Activated CD4-positive, alpha-beta memory T cell treated with anti-CD3 and anti-CD28 coated beads for 36 hours (primary cell): ENCODE data around the gene FXYD6. TPM values are rescaled to one million over a fixed set of nuclear protein-coding genes. Genes with fewer than 3 reads are reported as not detected.

Source experiments
- CTCF ChIA-PET: fragments of 350-600 bp; sonication (Branson Sonifier 250); formaldehyde crosslinking; loops from one replicate; lab custom pipeline; 2021; ENCODE audit warnings: antibody characterized with exemption, inconsistent platforms; lab: Charles Lee
- POLR2A ChIA-PET: fragments of 350-600 bp; sonication (Branson Sonifier 250); formaldehyde crosslinking; loops from one replicate; lab custom pipeline; 2021; ENCODE audit warnings: antibody characterized with exemption; lab: Charles Lee
- DNase-seq: peaks from one replicate; pipeline ENCODE4 v3.0.0-alpha.2; 2020
- H3K27ac Mint-ChIP-seq: one replicate; pipeline ENCODE4 v1.8.0; 2021; ENCODE audit warnings: mixed read lengths
- H3K27me3 Mint-ChIP-seq: one replicate; pipeline ENCODE4 v1.8.0; 2021; ENCODE audit warnings: mixed read lengths
- H3K36me3 Mint-ChIP-seq: one replicate; pipeline ENCODE4 v1.8.0; 2021; ENCODE audit warnings: mixed read lengths
- H3K4me1 Mint-ChIP-seq: one replicate; pipeline ENCODE4 v1.8.0; 2021; ENCODE audit warnings: low read depth, mixed read lengths
- H3K4me3 Mint-ChIP-seq: one replicate; pipeline ENCODE4 v1.8.0; 2021; ENCODE audit warnings: mild to moderate bottlenecking, mixed read lengths
- H3K9me3 Mint-ChIP-seq: one replicate; pipeline ENCODE4 v1.8.0; 2021; ENCODE audit warnings: mixed read lengths
- intact Hi-C: fragments of 100-400 bp; cut with micrococcal nuclease; formaldehyde crosslinking; loops from one replicate; pipeline ENCODE4 v1.15.1; 2023
- total RNA-seq, 2 experiments: library from RNA; stranded (reverse); gene quantifications; one replicate each; pipeline ENCODE4 v1.2.3, GENCODE V29; 2021

FXYD6 gene
- total RNA-seq, 2 experiments from 2014 or later: 0.26 to 0.61 TPM

DNA sequence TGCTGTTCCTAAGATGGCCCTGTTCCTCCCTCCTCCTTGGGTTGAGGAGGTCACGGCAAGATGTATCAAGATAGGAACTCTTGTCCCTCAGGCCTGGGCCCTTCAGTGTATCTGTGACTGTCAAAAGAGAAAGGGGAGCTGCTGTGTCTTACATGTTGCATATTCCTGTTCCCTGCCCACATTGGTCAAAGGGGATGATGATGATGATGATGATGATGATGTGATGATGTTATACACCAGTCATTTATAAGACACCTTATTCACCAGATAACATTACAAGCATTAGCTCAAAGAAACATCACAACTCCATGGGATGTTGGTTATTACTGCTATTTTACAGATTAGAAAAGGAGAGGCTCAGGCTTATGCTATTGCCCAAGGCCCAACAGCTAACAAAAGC, 13.7 kb downstream of the FXYD6 start:
- intact Hi-C loops: no loop called here
- CTCF ChIA-PET: no interaction called here
- no peak overlapping the region for H3K27ac Mint-ChIP-seq

DNA sequence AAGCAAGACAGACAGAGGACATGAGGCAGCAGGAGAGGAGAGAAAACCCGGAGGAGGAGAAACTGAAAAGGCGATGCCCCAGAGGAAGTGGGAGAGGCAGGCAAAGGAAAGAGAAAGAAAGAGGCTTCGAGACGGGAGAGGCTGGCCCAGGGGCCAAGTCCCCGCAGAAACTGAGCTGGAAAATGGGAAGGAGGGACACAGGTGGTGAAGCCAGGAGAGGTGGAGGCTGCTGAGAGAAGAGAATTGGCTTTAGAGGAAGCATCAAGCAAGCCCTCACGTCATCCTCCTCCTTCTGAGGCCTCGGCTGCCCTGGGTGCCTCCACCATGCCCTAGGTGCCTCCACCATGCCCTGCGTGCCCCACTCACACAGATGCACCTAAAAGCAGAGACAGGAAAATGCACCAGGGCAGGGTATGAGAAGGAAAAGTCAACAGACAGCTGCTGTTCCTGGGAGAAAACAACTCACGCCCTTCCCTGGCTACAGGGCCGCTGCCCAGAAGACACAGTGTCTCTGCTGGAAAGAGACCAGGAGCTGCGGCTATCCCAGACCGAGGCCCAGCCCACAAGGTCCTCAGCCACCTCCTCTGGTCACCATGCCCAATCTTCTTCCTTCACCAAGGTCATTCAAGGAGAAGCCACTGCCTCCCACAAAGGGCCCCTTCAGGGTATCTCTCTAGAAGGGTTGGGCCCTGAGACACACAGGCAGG, 14.3 kb downstream of the FXYD6 start:
- no peaks in the 10 kb centered on the region for H3K36me3 Mint-ChIP-seq
- no peak overlapping the region for H3K4me3 Mint-ChIP-seq
- H3K4me1 Mint-ChIP-seq: no peaks in the 10 kb centered on the region
- peaks cover 2% of the 10 kb centered on the region for H3K27me3 Mint-ChIP-seq
- no peak for DNase-seq
- ChIA-PET POLR2A (no interaction called here), CTCF (no interaction called here)
- H3K9me3 Mint-ChIP-seq: no peaks in the 10 kb centered on the region
- H3K27ac Mint-ChIP-seq: no peak overlapping the region
- intact Hi-C loops: no loop called here

More for the DNA sequence above, 13.7 kb downstream of the FXYD6 start:
- POLR2A ChIA-PET: no interaction called here
- Mint-ChIP-seq H3K9me3 (no peaks in the 10 kb centered on the region), H3K27me3 (peaks cover 2% of the 10 kb centered on the region), H3K4me1 (no peaks in the 10 kb centered on the region), H3K36me3 (no peaks in the 10 kb centered on the region), H3K4me3 (no peak overlapping the region)
- no peak for DNase-seq

DNA sequence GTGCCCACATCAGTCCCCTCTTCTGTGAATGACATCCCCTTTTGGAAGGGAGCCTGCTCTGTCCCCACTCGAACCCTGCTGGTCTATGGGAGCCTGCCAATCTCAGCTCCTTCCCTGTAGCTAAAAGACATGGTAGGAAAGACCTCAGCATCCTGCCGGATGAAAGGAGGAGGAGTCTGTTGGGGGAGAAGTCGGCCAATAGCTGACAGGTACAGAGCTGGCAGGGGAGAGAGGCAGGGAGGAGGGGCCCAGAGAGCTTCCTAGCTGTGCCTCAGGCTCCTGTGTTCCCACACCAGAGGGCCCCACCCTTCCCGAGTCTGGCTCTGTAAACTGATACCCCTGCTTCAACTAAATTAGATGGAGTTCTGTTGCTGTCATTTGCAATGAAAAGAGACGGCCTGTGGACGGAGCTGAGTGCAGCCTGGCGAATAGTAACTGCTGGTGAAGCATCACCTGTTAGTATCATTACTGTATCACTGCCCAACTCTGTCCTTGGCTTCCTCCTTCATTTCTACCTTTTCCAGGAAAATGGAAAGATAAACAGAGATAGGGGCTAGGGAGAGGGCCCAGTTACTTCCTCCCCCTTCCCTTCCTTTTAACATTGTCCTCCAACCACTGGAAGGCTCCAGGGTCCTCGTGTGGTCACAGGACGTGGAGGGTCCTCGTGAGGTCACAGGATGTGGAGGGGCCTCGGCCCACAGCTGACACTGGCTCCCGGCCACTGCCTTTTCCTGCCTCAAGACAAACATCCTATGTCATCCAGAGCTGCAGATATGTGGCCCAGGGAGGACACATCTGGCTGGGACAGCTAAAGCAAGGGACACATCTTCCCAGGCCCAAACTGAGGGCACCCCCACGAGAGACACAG, 15.1 kb downstream of the FXYD6 start:
- Mint-ChIP-seq H3K4me1 (no peaks in the 10 kb centered on the region), H3K4me3 (no peak overlapping the region), H3K36me3 (no peaks in the 10 kb centered on the region), H3K27ac (no peak overlapping the region), H3K9me3 (no peaks in the 10 kb centered on the region), H3K27me3 (peaks cover 4% of the 10 kb centered on the region)
- POLR2A ChIA-PET: no interaction called here
- no peak for DNase-seq
- CTCF ChIA-PET: interaction anchor here (1.5 kb wide), 1 partner anchor 18 kb away, joined by 3 read pairs; no protein-coding TSS in a partner anchor
- intact Hi-C loops: no loop called here

DNA sequence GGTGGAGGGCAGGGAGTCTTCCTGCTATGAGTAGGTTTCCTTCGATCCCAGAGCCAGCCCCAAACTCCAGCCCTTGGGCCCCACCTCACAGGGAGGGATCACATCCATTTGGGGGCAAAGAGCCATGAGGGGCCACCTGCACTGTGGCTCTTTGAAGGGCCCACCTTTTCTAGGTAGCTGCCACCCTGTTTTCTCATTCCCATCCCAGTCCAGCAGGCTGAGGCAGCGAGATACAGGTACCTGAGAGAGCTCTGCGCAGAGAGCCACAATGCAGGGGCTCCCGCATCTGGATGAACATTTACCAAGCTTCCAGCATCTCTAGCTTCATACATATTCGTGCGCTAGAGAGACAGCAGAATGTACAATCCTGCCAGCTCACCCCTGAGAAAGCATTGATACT, 16.3 kb downstream of the FXYD6 start:
- intact Hi-C loops: no loop called here
- DNase-seq: no peak
- Mint-ChIP-seq H3K36me3 (no peaks in the 10 kb centered on the region), H3K9me3 (no peaks in the 10 kb centered on the region), H3K4me3 (no peak overlapping the region), H3K27ac (no peak overlapping the region), H3K27me3 (peaks cover 4% of the 10 kb centered on the region), H3K4me1 (no peaks in the 10 kb centered on the region)
- ChIA-PET POLR2A (no interaction called here), CTCF (interaction anchor here (1.2 to 1.5 kb wide), 3 partner anchors 16 to 53 kb away, joined by 3 to 5 read pairs (median 3); no protein-coding TSS in a partner anchor)

DNA sequence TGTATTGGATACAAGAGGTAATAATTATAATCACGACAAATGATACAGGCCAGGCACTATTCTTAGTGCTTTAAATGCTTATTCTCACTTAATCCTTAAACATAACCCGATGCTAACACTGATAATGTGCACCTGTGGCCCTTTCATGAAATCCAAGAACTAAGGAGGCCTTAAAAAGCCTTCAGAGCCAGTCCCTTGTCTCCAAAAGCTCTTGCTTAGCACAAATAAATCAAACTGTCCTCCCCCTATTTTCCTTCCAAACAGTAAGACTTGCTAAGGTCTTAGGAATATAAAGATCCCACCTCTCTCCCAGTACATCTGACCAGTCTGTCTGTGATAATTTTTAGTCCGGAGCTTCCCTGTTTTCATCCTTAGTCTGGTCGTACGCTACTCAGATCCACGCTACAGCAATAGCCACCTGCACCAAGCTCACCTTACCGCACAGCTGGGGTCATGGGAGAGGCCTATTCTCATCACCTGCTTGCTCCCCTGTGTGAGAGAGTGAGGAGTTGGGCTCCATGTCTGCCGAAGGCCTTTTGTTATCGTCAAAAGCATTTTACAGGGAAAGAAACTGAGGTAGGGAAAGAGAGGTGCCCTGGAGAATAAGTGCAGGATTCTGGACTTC, 16.9 kb downstream of the FXYD6 start:
- no peak for DNase-seq
- ChIA-PET CTCF (interaction anchor here (1.2 to 1.4 kb wide), 2 partner anchors 15 to 52 kb away, joined by 3 to 5 read pairs; no protein-coding TSS in a partner anchor), POLR2A (no interaction called here)
- intact Hi-C loops: no loop called here
- H3K4me3 Mint-ChIP-seq: no peak overlapping the region
- H3K9me3 Mint-ChIP-seq: no peaks in the 10 kb centered on the region
- peaks cover 4% of the 10 kb centered on the region for H3K27me3 Mint-ChIP-seq
- no peaks in the 10 kb centered on the region for H3K4me1 Mint-ChIP-seq
- H3K27ac Mint-ChIP-seq: no peak overlapping the region
- H3K36me3 Mint-ChIP-seq: no peaks in the 10 kb centered on the region

DNA sequence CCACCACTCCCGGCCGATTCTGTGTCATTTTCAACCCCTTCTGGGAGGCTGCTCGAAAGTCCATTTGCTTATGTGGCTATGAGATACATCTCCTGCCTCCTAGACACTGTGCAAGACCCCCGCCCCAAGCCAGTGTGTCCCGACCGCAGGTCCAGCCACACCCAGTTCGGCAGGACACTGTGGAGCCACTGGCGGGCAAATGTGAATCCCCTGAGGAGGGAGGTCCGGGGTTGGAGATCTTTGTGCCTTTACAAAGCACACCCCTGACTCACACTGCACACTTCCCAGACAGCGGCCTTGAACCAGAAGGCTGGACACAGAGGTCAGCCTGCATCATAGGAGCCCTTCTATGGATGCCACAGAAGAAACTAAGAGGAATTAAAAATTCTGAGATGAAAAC, 17.4 kb downstream of the FXYD6 start:
- H3K4me1 Mint-ChIP-seq: no peaks in the 10 kb centered on the region
- H3K9me3 Mint-ChIP-seq: no peaks in the 10 kb centered on the region
- H3K4me3 Mint-ChIP-seq: no peak overlapping the region
- no peak overlapping the region for H3K27ac Mint-ChIP-seq
- POLR2A ChIA-PET: no interaction called here
- no peaks in the 10 kb centered on the region for H3K36me3 Mint-ChIP-seq
- CTCF ChIA-PET: interaction anchor here (1.4 kb wide), 1 partner anchor 52 kb away, joined by 5 read pairs; no protein-coding TSS in a partner anchor
- H3K27me3 Mint-ChIP-seq: peaks cover 4% of the 10 kb centered on the region
- DNase-seq: no peak
- intact Hi-C loops: no loop called here

DNA sequence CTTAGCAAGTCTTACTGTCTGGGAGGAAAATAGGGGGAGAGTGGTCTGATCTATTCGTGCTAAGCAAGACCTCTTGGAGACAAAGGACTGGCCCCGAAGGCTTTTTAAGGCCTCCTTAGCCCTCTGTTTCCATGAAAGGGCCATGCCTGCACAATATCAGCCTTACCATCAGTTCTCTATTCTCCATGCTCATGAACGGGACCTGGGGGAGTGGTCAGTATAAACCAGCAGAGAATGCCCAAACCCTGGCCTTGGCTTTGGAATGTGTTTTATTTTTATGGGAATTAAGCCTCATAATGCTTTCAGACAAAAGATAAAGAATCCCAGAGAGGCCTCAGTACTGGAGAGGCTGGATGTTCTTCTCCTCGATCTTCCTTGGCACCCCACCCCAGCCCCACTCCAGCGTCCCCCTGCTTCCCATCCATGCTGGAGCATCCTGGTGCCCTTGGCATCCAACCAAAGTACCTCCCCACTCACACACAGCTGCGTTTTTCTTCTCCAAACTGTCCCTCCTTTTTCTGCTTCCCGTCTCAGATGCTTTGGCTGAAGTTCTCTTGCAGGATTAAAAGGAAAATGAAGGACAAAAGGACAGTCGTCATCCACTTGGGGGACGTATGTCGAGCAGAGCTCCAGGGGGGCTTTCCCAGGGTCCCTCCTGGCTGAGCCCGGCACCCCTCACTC, 18.6 kb downstream of the FXYD6 start:
- ChIA-PET POLR2A (no interaction called here), CTCF (no interaction called here)
- H3K4me3 Mint-ChIP-seq: no peak overlapping the region
- DNase-seq: no peak
- H3K36me3 Mint-ChIP-seq: peaks cover 2% of the 10 kb centered on the region
- peaks cover 11% of the 10 kb centered on the region for H3K9me3 Mint-ChIP-seq
- intact Hi-C loops: no loop called here
- H3K4me1 Mint-ChIP-seq: peaks cover 2% of the 10 kb centered on the region
- H3K27ac Mint-ChIP-seq: no peak overlapping the region
- H3K27me3 Mint-ChIP-seq: peaks cover 4% of the 10 kb centered on the region

DNA sequence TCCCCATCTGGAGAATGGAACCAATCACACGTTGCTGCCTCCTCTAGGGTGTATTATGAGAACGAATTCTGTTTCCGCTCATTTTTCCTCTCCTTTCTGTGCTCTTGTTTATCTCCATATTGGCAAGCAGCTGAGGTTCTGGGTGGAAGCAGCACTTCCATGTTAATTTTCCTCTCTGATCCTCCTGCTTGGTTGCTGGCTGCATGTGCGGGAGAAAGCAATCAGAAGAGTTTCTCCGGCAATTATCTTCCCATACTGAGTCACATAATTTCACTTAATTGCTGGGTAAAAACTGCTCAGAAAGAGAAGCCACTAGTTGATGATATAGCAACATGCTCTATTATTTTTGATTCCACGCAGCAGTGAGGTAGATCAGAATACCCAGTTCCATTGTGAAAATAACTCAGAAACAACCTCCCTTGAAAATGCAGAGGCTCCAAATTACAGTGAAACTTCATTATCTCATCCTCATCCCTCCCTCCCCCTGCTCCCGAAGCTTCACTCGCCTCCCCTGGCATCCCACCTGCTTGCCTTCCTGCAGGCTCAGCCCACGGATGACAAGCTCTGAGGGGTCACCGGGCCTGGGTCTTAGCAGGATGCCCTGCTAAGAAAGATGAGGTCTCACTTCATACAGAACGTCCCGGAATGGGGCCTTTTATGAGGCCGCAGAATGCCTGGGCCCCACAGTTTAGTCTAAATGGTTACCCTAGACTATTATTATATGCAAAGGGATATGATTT, 20.4 kb downstream of the FXYD6 start:
- DNase-seq: no peak
- POLR2A ChIA-PET: no interaction called here
- peaks cover 2% of the 10 kb centered on the region for H3K4me1 Mint-ChIP-seq
- H3K9me3 Mint-ChIP-seq: peaks cover 19% of the 10 kb centered on the region
- intact Hi-C loops: no loop called here
- no peak overlapping the region for H3K27ac Mint-ChIP-seq
- peaks cover 7% of the 10 kb centered on the region for H3K27me3 Mint-ChIP-seq
- CTCF ChIA-PET: no interaction called here
- H3K36me3 Mint-ChIP-seq: peaks cover 2% of the 10 kb centered on the region
- H3K4me3 Mint-ChIP-seq: no peak overlapping the region

DNA sequence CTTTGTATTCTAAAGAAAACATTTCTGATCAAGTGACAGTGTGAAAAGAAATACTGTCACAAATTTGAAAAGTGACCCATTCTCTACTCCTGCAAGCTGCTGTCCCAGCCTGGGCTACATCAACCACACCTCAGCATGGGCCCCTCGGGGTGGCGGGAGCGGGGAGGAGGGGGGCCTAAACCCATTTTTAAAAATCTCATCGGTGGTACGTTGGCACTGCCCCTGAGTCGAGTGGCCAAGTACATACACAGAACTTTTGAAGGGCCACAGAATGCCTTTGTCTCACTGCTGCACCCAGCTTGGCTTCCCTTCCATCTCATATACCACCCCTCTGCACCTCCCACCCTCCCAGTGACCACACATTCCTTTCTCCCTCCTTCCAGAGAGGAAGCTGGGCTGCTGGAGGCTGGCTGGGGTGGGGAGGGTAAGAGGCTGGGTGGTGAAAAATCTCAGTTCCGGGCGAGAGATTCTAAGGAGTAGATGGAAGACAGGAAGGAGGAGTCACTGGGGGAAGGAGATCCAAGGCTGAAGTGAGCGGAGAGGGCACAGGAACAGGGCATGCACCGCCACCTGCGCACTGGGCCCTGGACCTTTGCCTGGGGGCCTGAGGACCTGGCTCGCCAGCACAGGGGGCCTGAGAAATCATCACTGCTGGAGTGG, 21.1 kb downstream of the FXYD6 start:
- Mint-ChIP-seq H3K27me3 (peaks cover 6% of the 10 kb centered on the region), H3K36me3 (peaks cover 2% of the 10 kb centered on the region), H3K27ac (no peak overlapping the region), H3K9me3 (peaks cover 19% of the 10 kb centered on the region), H3K4me1 (peaks cover 2% of the 10 kb centered on the region), H3K4me3 (no peak overlapping the region)
- POLR2A ChIA-PET: no interaction called here
- DNase-seq: no peak
- intact Hi-C loops: no loop called here
- CTCF ChIA-PET: interaction anchor here (0.8 to 0.9 kb wide), 2 partner anchors 198 to 429 kb away, joined by 3 to 4 read pairs; no protein-coding TSS in a partner anchor

DNA sequence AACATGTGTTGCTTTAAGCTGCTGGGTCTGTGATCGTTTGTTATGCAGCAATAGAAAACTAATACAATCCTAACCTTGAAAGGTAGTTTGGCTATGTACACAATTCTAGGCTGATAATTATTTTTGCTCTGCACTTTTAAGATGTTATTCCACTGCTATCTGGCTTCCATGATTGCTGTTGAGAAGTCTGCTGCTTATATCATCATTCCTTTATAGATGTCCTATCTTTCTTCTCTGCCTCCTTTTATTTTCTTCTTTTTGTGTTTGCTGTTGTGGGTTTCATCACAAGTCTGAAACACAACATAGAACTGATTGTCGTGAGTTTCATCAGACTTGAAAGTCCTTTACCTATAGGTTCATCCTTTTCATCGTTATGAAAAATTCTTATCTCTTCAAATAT, 24.1 kb downstream of the FXYD6 start:
- DNase-seq: no peak
- Mint-ChIP-seq H3K27me3 (peaks cover 6% of the 10 kb centered on the region), H3K27ac (no peak overlapping the region), H3K9me3 (peaks cover 19% of the 10 kb centered on the region), H3K4me3 (no peak overlapping the region), H3K4me1 (peaks cover 9% of the 10 kb centered on the region), H3K36me3 (peaks cover 2% of the 10 kb centered on the region)
- ChIA-PET CTCF (interaction anchor here (1.4 to 2.5 kb wide), 5 partner anchors 8 to 201 kb away, joined by 3 to 9 read pairs (median 6); no protein-coding TSS in a partner anchor), POLR2A (no interaction called here)
- intact Hi-C loops: no loop called here

DNA sequence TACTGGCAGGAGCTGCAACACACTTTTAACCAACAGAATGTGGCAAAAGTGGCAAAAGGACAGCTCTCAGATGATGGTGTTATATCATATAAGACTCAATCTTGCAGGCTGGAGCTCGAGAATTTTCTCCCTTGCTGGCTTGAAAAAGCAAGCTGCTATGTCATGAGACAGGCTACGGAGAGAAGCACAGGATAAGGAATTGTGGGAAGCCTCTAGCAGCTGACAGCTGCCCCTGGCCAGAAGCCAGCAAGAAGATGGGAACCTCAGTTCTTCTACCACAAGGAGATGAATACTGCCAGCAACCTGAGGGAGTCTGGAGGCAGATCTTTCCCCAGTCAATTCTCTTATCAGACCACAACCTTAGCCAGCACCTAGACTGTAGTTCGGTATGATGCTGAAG, 24.6 kb downstream of the FXYD6 start:
- POLR2A ChIA-PET: no interaction called here
- no peak for DNase-seq
- H3K9me3 Mint-ChIP-seq: peaks cover 19% of the 10 kb centered on the region
- H3K27ac Mint-ChIP-seq: no peak overlapping the region
- H3K36me3 Mint-ChIP-seq: peaks cover 2% of the 10 kb centered on the region
- H3K27me3 Mint-ChIP-seq: peaks cover 6% of the 10 kb centered on the region
- peaks cover 9% of the 10 kb centered on the region for H3K4me1 Mint-ChIP-seq
- CTCF ChIA-PET: interaction anchor here (1.4 to 2.5 kb wide), 4 partner anchors 34 to 201 kb away, joined by 3 to 9 read pairs (median 5); no protein-coding TSS in a partner anchor
- no peak overlapping the region for H3K4me3 Mint-ChIP-seq
- intact Hi-C loops: no loop called here
